ENCODE measurements around the gene MYO19. TPM values are rescaled to one million over a fixed set of nuclear protein-coding genes. Genes with fewer than 3 reads are reported as not detected.
"Not testable (repeated sequence)": the region's sequence is repeated elsewhere in the genome, so short reads cannot be mapped to it uniquely, and the experiment has no call there.

The MYO19 gene
- total RNA-seq, 1 donor from 2014 or later = 16.1 TPM

DNA sequence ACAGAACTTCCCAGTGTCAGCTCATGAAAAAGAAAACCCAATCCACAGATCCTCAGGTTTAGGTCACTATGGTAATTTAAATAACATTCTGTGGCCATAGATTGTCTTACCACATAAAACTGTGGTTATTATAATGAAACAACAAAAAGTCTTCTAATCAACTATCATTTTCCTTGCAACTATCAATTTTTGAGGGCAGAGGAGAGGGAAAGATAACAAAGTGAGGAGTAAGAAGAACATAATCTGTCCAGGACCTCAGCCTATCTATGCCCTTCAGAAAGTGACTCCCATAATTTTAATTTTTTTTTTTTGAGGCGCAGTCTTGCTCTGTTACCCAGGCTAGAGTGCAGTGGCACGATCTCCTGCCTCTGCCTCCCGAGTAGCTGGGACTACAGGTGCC lies 6.0 kb upstream of the MYO19 start:
- intact Hi-C loops (cut with DNase I) = no loop called here
- no peak for DNase-seq (ENCODE audit: missing footprints)
- no peak for ATAC-seq

DNA sequence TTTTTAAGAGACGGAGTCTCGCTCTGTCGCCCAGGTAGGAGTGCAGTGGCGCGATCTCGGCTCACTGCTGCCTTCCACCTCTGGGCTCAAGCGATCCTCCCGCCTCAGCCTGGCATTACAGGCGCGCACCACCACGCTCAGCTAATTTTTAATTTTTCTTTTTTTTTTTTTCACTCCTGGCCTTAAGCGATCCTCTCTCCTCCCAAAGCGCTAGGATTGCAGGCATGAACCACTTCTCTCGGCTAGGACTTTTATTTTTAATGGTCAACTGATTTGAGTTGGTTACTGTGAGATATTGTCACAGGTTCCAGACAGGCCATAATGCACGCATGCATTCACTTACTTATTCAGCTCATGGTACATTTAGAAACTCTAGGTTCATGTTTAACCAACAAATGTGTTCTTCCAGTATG lies 1.0 kb upstream of the MYO19 start:
- DNase-seq (ENCODE audit: missing footprints) = no peak
- no peak for ATAC-seq
- intact Hi-C loops (cut with DNase I) = no loop called here

DNA sequence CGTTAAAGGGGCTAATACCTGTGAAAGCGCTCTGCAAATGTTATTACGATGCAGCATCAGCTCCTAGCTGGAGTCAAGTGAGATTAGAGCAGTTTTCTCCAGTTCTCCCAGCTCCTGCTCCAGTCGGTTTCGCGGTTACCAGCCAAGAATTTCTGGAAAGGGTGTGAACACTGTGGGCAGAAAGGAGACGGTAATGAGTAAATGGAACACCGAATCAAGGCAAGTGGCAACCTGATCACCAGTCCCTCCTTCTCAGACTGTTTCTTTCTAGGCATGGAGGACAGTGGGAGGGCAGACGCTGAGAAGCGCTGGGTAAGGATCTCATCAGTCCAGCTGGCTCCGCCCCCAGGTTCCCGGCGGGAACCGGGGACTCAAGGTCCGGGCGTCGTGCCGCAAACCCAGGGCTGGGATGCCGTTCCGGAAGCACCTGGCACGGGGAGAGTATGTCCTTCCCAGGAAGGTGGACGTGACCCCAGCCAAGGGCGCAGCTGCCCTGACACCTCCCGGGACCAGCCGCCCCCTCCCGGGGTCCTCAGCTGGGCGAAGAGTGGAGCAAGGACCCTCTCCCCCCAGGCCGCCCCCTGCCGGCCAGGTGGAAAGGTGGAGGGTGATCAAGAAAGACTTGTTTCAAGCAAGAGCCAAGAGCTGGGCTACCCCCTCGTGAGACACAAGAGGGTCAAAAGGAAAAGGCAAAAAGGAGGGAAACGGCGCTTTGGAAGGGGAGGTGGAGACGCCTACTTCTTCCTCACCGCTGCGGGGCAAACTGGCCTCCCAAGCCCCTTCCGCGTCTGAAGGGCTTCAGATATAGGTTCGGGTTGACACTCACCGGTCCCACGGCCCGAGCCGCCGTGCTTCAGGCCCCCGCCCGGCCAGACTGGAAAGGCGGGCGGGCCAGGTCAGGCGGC lies 481 bp downstream of the MYO19 start:
- ATAC-seq = peak; percentile 49
- DNase-seq (ENCODE audit: missing footprints) = peak; percentile 82
- intact Hi-C loops (cut with DNase I) = loop anchor here (5.0 kb wide), 1 partner anchor 47 kb away; the partner anchor contains the start of gene ZNHIT3

DNA sequence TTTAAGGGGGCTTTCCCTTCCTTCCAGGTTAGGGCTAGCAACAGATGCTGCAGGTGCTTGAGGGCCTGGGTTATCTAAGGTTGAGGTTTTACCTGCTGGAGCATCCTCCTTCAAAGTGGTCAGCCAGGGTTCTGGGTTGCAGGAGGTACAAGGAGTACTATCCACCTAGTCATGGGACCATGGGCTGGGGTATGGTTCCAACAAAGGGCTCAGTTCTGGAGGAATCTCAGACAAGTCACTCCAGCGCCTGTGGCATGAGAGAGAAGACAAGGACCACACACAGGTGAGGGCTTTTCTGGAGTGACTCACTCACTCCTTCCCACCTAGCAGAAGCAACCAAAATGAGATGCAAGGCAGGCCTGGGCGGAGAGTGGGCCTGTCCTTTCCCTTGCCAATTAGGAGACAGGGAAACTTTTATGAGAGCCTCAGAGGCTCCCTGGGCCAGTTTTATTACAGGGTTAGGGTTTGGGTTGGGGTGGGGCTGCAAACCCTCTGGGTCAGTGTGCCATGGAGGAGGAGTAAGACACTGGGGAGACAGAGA lies 2.2 kb downstream of the MYO19 start:
- ATAC-seq = no peak
- intact Hi-C loops (cut with DNase I) = loop anchor here (5.0 kb wide), 1 partner anchor 45 kb away; the partner anchor contains the start of gene ZNHIT3
- DNase-seq (ENCODE audit: missing footprints) = no peak

DNA sequence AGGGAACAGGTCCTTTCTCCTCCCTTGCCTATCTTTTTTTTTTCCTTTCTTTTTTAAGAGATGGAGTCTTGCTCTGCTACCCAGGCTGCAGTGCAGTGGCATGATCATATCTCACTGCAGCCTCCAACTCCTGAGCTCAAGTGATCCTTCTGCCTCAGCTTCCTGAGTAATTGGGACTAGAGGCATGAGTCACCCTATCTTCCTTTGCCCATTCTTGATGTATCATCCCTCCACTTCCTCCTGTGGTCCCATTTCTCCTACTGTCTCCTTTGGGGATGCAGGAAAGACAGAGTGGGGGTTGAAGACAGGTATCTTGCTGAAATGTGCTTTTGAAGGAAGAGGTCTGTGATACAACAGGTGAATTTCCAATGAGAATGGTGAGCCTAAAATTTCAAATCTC lies 5.5 kb downstream of the MYO19 start:
- no peak for DNase-seq (ENCODE audit: missing footprints)
- intact Hi-C loops (cut with DNase I) = no loop called here
- ATAC-seq = no peak

DNA sequence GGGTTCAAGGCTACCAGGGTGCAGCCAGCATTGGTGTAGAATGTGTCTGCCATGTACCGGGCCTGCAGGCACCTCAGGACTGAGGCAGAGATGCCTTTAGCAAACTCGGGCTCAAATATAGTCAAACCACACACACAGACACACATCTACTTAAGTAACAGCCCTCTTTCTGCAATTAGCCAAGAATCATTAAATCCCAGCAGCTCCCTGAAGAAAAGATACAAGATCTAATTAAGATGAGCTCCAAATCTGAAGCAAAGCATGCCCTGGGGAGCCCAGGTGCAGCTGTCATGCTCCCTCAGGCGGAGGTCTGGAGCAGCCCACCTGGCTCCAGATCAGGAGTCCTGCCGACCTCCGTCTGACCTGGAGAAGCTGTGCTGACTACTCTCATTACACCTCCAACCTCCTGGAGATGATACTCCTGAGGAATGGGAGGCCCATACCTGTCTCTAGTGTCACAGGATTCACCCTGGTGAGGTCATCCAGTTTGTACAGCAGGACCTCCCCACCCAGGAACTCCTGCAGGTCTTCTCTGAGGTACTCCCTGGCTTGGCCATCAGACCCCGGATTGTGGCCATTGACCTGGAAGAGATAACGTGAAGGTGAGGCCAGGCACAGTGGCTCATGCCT lies 6.9 kb downstream of the MYO19 start:
- intact Hi-C loops (cut with DNase I) = no loop called here
- ATAC-seq = no peak
- DNase-seq (ENCODE audit: missing footprints) = no peak

DNA sequence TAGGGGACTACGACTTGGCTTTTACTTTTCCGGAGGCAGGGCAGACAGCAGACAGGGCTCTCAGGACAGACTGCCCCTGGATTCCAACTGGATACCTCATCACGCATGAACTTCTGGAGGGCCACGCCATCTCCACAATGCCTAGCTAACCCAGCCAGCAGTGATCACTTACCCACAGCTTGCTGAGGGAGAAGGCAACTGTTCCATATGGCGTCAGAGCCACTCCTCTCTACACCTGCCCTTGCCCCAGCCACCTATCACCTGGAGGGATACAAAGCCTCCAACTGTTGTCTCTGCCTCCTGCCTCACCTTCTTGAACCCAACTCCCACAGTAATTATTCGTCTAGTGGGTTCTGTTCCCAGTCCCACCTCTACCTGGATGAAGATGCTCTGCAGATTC lies 8.8 kb downstream of the MYO19 start:
- intact Hi-C loops (cut with DNase I) = no loop called here
- ATAC-seq = no peak
- DNase-seq (ENCODE audit: missing footprints) = no peak

DNA sequence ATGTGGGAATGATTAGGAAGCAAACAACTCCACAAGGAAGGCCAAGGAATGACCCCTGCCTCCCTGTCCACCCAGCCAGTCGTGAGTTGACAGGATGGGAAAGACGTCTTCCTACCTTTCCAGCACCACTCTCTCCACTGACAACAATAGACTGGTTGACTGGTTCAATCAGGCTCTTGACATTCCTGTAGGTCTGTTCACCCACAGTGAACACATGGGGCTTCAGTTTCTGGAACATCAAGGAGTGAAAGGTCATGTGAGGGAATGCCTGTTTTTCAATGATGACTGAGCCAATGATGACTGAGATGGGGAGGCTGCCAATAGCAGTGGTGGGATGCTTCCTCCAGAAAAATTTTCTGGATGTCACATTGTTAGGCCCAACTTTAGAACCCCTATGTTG lies 9.6 kb downstream of the MYO19 start:
- no peak for ATAC-seq
- intact Hi-C loops (cut with DNase I) = no loop called here
- DNase-seq (ENCODE audit: missing footprints) = no peak

DNA sequence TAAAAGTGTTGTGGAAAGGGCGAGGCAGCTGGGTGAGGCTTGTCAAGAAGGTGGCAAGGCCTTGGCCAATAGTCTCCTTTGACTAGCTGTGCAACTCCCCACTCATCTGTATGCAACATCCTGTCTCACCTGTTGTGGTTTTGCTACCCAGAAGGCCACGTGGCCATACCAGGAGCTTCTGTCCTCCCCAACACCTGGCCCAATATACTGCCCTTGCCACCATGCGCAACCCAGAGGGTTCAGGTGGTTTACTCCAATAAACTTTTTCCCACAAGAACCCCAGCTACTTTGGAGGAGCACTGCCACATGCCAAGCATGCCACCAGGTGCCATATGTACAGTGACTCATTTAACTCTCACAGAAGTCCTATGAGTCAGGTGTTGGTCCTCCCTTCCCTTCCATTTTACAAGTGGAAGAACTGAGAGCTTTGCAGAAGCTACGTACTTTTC lies 10.2 kb downstream of the MYO19 start:
- intact Hi-C loops (cut with DNase I) = no loop called here
- DNase-seq (ENCODE audit: missing footprints) = no peak
- ATAC-seq = no peak

DNA sequence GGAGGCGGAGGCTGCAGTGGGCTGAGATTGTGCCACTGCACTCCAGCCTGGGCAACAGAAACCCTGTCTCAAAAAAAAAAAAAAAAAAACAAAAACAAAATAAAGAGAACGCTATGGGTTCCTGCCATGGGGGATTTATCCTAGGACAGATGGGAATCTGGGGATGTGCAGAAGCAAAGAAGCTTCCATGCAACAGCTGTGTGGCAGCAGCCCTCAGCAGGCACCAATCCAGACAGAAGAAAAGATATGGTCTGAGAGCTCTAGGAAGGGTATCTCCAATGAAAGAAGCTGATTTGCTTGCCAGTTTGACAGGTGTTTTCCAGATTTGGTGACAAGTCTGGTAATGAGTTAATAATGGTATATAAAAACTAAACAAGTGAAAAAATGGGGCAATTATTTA lies 11.6 kb downstream of the MYO19 start:
- intact Hi-C loops (cut with DNase I) = no loop called here
- no peak for ATAC-seq

DNA sequence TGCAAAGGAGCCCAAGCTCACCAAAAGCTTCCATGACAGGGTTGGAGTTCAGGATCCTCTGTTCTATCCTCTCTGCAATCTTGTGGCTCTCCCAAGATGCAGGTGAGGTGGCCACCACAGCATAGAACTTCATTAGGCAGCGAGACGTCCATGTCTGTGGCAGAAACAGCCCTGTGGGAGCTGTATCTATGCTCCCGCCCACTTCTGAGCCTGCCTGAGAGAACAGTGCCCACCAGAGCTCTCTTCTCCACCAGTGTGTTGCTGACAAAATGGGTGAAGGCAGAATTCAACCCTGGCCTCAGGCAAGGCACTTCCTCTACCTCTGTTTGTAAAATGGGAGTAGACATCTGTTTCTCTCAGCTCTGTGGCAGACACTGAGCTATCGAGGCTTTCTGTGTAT lies 18.8 kb downstream of the MYO19 start:
- intact Hi-C loops (cut with DNase I) = no loop called here
- no peak for ATAC-seq
- no peak for DNase-seq (ENCODE audit: missing footprints)

More for the DNA sequence above, 11.6 kb downstream of the MYO19 start:
- DNase-seq (ENCODE audit: missing footprints) = no peak

DNA sequence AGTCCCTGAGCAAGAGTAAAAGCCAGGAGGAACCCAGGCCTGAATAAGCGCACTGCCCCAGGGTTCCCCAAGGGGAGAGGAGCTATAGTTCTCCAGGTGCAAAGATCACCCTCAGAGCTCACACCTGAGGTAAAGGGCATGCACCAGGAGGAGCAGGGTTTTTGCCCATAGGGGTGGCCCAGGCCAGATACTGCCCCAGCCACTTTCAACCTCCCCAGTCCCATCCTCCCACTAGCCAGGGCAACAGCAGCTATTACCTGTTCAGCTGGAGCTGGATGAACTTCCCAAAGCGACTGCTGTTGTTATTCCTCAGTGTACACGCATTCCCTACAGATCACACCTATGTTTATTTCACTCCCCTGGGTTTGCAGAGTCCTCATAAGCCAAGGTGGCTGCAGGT lies 19.8 kb downstream of the MYO19 start:
- ATAC-seq = no peak
- DNase-seq (ENCODE audit: missing footprints) = no peak
- intact Hi-C loops (cut with DNase I) = no loop called here

DNA sequence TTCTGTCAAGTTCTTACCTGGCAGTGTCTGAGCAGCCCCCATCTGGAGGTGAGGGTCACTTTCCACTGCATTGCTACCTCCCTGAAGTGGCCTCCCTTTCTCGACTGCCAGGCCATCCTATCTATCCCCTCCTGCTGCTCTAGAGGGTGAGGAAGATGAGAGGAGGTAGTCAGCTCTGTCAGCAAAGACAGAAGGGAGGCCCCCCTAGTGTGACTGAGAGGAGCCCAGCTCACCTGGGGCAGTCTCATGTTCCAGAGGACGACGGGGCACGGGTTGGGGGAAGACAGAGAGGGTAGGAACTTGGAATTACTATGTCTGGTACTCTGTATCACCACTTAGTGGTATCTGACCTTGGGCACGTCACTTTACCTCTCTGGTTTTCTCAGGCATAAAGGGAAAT lies 22.0 kb downstream of the MYO19 start:
- intact Hi-C loops (cut with DNase I) = no loop called here
- ATAC-seq (no peak), DNase-seq (ENCODE audit: missing footprints) (no peak)

DNA sequence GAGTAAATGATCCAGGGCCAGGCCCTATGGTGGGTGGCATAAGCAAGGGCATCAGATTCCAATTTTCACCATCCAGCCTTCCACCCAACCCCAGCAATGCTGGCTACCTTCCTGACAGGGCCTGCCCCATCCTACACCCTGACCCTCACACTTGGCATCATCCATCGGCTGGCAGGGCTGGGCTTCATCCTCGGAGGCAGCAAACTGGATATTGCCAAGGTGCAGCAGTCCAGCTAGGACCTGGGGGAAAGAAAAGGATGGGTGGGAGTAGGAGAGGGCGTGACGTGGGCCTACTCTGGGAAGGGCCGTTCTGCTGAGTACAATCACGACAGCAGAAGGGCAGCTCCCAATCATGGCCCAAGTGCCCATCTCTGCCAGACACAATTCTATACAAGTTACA lies 23.5 kb downstream of the MYO19 start:
- intact Hi-C loops (cut with DNase I) = no loop called here
- DNase-seq (ENCODE audit: missing footprints) = no peak
- no peak for ATAC-seq

DNA sequence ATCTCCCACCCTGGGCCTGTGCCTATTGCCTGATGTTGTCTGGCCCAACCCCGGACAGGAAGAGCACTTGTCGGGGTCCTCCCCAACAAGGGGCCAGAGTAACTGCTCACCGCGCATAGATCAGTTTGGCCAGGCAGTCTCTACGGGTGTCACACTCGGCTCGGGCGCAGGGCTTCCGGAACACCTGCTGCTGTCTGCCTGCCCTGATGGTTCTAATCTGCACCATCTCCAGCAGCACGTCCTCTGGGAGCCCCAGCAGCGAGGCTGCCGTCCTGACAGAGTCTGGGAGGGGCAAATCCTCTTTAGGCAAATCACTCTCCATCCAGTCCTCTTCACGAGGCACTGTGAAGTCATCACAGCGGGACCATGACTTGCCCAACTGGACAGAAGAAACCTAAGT lies 24.0 kb downstream of the MYO19 start:
- intact Hi-C loops (cut with DNase I) = no loop called here
- DNase-seq (ENCODE audit: missing footprints) (no peak), ATAC-seq (no peak)

DNA sequence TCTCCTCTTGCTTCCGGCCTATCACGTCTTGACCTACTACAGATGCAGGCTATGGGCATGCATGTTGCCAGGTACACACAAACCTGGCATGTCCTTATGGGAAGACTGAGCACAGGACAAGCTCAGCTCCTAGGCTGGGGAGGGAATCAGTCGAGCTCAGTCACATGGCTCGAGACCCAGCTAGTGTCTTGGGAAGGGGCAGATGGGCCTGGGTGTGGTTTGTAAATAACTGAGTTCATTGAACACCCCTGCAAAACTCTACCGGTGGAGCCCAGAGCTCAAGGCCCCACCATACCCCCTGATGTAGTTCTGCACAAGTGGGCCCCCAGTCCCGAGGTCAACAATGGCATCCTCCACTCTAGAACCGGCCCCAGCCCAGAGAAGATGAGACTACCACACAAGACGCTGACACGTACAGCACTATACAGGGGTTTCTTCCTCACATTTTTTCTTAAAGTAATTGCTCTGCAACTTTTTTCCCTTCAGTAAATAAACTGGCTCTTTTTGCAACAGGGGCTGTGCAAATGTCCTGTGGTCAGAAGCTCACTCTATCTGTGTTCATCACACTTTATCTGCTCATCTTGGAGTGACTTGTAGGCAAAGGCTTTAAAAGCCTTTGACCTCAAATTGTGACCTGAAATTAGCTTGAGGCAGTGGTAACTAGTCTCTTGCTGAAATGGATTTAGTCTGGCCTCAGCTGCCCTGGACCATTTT lies 25.2 kb downstream of the MYO19 start:
- DNase-seq (ENCODE audit: missing footprints) = no peak
- no peak for ATAC-seq
- intact Hi-C loops (cut with DNase I) = no loop called here

DNA sequence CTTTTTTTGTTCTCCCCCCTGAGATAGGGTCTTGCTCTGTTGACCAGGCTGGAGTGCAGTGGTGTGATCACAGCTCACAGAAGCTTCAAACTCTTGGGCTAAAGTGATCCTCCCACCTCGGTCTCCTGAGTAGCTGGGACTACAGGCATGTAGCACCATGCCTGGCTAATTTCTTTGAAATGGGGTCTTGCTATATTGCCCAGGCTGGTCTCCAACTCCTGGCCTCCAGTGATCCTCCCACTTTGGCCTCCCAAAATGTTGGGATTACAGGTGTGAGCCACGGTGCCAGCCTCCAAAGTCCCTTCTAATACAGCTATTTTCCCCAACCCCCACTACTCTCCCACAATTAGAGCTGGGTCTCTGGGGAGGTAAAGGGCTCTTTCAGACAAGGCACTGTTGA lies 26.2 kb downstream of the MYO19 start:
- DNase-seq (ENCODE audit: missing footprints); intact Hi-C loops (cut with DNase I); ATAC-seq: not testable (repeated sequence)

DNA sequence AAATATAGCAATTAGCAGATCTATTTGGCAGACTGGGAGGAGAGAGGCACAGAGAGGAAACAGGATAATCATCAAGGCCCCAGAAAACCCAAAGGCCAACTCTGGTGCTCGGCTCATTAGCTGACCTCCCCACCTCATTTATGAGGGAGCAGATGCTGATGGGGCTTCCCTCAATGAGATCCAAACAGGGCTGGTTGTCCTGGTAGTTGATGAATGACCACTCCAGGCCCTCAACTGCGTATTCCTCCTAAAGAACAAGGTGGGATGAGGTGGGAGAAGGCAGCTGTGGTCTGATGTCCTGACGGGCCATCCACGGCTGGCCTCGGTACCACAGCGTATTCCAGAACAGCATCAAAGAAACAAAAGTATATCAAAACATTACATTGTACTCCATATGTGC lies 27.4 kb downstream of the MYO19 start:
- DNase-seq (ENCODE audit: missing footprints) (no peak), ATAC-seq (no peak)
- intact Hi-C loops (cut with DNase I) = no loop called here

DNA sequence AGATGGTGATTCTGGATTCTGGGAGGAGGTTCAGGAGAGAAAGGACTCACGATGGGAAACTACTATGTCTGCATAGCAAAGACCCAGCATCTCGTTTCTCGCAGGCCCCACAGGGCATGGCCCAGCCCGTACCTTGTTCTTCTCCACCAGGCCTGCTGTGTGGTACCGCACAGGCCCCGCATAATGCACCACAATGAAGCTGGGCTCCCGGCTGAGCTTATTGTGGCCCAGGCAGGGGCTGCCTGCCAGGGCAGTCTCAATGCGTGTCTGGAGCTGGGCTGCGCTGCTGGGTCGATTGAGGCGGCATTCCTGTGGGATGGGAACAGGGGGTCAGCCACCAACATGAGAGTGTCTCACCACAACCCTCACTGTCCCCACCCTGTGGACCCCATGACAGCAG lies 27.8 kb downstream of the MYO19 start:
- intact Hi-C loops (cut with DNase I) = no loop called here
- ATAC-seq = no peak
- no peak for DNase-seq (ENCODE audit: missing footprints)
